ENCODE results near the gene MC4R.
"Not testable (repeated sequence)": the region's sequence is repeated elsewhere in the genome, so short reads cannot be mapped to it uniquely, and the experiment has no call there.

Gene MC4R

DNA sequence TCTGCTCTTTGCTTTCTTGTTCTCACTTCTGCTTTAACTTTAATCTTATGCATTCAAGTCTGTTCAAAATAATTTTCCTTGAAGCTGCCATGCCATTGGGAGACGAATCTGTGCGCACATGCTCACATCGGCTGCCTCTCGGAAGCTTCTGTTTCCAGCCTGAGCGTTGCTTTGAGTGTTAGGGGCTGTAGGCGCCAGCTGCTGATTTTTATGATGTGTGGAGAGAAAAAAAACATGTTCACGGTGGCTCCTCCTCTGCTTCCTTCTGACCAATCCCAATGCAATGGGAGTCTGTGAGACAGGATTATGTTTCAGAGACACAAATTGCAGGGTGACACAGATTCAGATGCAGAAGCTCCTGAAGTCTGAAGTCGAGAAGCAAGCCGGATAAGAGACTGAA lies at the start of gene MC4R:
Gene MC4R, minus strand, starts transcription at position 180 of the 400 bp plus-strand sequence. CDS start 426 bp downstream, outside the sequence.
- H3K27ac ChIP-seq (ENCODE audit: low read depth, low read length): no peak within 1 kb of the TSS
- H3K9me3 ChIP-seq (ENCODE audit: control insufficient read depth, insufficient read depth, low read depth, low read length): no peaks in the 10 kb centered on the region
- H3K27me3 ChIP-seq (ENCODE audit: control insufficient read depth, insufficient read depth, low read length): no peaks in the 10 kb centered on the region
- no peaks in the 10 kb centered on the region for H3K36me3 ChIP-seq (ENCODE audit: control insufficient read depth, insufficient read depth, low read length)
- no peak within 1 kb of the TSS for H3K9ac ChIP-seq (ENCODE audit: low read length)
- no peak within 1 kb of the TSS for H3K4me3 ChIP-seq (ENCODE audit: low read depth, low read length)
- H3K4me1 ChIP-seq (ENCODE audit: control insufficient read depth, insufficient read depth, low read length): peaks cover 7% of the 10 kb centered on the region

DNA sequence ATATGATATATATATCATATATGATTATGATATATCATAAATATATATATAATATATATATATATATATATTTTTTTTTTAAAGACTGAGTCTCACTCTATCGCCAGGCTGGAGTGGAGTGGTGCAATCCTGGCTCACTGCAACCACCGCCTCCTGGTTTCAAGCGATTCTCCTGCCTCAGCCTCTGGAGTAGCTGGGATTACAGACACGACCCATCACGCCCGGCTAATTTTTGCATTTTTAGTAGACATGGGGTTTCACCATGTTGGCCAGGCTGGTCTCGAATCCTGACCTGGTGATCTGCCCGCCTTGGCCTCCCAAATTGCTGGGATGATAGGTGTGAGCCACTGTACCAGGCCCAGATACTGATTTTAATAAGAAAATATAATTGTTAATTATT lies 49.7 kb upstream of the MC4R start:
- H3K9me3 ChIP-seq (ENCODE audit: control insufficient read depth, insufficient read depth, low read depth, low read length); H3K27me3 ChIP-seq (ENCODE audit: control insufficient read depth, insufficient read depth, low read length); H3K4me1 ChIP-seq (ENCODE audit: control insufficient read depth, insufficient read depth, low read length); H3K27ac ChIP-seq (ENCODE audit: low read depth, low read length); H3K36me3 ChIP-seq (ENCODE audit: control insufficient read depth, insufficient read depth, low read length); H3K4me3 ChIP-seq (ENCODE audit: low read depth, low read length); H3K9ac ChIP-seq (ENCODE audit: low read length): not testable (repeated sequence)

DNA sequence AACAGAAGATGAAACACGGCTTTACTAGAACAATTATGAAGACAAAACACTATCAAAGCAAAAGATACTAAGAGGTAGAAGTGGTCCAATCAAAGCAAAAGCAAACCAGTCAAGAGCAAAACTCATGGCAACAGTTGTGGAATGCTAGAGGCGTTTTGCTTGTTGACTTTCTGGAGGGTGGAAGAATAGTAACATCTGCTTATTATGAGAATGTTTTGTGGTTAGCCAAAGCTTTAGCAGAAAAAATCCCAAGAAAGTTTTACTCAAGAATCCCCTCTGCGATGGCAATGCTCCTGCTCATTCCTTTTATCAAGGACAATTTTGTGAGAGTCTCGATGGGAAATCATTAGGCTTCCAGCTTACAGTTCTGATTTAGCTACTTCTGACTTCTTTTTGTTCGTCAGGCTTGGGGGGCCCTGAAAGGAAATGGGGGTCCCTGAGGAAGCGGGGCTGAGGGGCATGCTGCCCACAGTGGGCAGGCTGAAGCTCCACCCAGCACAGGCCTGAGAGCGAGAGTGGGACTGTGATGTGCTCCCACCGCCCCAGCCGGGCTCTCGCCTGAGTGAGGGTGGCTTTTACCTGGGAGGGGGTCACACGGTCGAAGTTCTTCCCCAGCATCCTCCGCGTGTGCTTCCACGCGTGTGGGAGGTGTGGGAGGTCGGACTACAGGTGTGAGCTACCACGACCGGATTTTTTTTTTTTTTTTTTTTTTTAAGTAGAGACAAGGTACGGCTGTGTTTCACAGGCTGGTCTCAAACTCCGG lies 49.0 kb upstream of the MC4R start:
- H3K27me3 ChIP-seq (ENCODE audit: control insufficient read depth, insufficient read depth, low read length): no peaks in the 10 kb centered on the region
- H3K27ac ChIP-seq (ENCODE audit: low read depth, low read length): no peak overlapping the region
- no peaks in the 10 kb centered on the region for H3K9me3 ChIP-seq (ENCODE audit: control insufficient read depth, insufficient read depth, low read depth, low read length)
- no peak overlapping the region for H3K4me3 ChIP-seq (ENCODE audit: low read depth, low read length)
- H3K9ac ChIP-seq (ENCODE audit: low read length): no peak overlapping the region
- no peaks in the 10 kb centered on the region for H3K36me3 ChIP-seq (ENCODE audit: control insufficient read depth, insufficient read depth, low read length)
- no peaks in the 10 kb centered on the region for H3K4me1 ChIP-seq (ENCODE audit: control insufficient read depth, insufficient read depth, low read length)

DNA sequence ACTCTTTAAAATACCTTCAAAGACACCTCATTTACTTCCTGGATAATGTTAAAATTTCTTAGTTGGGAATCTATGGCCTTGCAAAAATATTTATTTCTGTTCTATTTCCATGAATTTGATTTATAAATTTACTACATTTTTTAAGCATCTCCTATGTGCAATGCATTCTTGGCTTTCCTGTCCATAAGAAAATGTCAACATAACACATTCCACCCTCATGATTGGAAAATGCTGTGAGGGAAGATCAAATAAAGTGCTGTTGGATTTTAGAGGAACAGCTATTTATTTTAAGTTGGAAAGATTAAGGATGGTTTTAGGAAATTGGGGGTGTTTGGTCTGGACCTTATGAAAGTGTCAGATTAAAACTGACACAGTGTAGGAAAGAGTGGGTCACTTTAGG lies 45.4 kb upstream of the MC4R start:
- H3K27ac ChIP-seq (ENCODE audit: low read depth, low read length): no peak overlapping the region
- H3K9me3 ChIP-seq (ENCODE audit: control insufficient read depth, insufficient read depth, low read depth, low read length): no peaks in the 10 kb centered on the region
- H3K4me1 ChIP-seq (ENCODE audit: control insufficient read depth, insufficient read depth, low read length): no peaks in the 10 kb centered on the region
- H3K36me3 ChIP-seq (ENCODE audit: control insufficient read depth, insufficient read depth, low read length): no peaks in the 10 kb centered on the region
- no peaks in the 10 kb centered on the region for H3K27me3 ChIP-seq (ENCODE audit: control insufficient read depth, insufficient read depth, low read length)
- no peak overlapping the region for H3K4me3 ChIP-seq (ENCODE audit: low read depth, low read length)
- H3K9ac ChIP-seq (ENCODE audit: low read length): no peak overlapping the region

DNA sequence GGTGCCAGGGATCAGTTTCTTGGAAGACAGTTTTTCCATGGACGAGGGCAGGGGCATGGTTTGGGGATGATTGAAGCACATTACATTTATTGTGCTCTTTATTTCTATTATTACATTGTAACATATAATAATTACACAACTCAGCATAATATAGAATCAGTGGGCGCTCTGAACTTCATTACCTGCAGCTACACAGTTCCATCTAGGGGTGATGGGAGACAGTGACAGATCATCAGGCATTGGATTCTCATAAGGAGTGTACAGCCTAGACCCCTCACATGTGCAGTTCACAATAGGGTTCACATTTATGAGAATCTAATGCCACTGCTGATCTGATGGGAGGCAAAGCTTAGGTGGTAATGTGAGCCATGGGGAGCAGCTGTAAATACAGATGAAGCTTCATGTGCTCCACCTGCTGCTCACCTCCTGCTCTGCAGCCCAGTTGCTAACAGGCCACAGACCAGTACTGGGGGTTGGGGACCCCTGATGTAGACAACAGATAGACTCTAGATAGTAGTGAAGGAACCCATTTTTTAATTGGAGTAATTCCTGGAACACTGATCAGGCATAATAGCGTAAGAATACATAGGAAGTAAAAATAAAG lies 41.5 kb upstream of the MC4R start:
- no peaks in the 10 kb centered on the region for H3K27me3 ChIP-seq (ENCODE audit: control insufficient read depth, insufficient read depth, low read length)
- no peak overlapping the region for H3K9ac ChIP-seq (ENCODE audit: low read length)
- H3K4me3 ChIP-seq (ENCODE audit: low read depth, low read length): no peak overlapping the region
- no peak overlapping the region for H3K27ac ChIP-seq (ENCODE audit: low read depth, low read length)
- H3K9me3 ChIP-seq (ENCODE audit: control insufficient read depth, insufficient read depth, low read depth, low read length): no peaks in the 10 kb centered on the region
- no peaks in the 10 kb centered on the region for H3K4me1 ChIP-seq (ENCODE audit: control insufficient read depth, insufficient read depth, low read length)
- H3K36me3 ChIP-seq (ENCODE audit: control insufficient read depth, insufficient read depth, low read length): no peaks in the 10 kb centered on the region

DNA sequence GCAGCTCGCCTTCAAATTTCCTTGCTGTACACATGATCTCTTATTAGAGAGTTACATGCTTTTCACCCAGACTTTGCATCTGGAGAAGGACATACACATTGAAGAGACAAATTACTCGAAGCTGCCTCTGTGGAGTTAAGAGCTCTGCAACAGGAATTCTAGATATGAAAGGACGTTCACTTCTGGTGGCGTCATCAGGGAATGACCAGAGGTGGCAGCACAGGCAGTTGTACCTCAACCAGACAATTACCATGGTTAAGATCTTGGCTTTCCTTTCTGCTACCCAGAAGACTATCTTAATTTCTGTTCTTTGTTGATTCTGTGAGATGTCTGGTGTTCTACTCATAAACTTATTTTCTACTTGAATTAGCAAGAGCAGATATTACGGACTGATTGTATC lies 39.1 kb upstream of the MC4R start:
- no peak overlapping the region for H3K4me3 ChIP-seq (ENCODE audit: low read depth, low read length)
- H3K36me3 ChIP-seq (ENCODE audit: control insufficient read depth, insufficient read depth, low read length): no peaks in the 10 kb centered on the region
- no peak overlapping the region for H3K27ac ChIP-seq (ENCODE audit: low read depth, low read length)

DNA sequence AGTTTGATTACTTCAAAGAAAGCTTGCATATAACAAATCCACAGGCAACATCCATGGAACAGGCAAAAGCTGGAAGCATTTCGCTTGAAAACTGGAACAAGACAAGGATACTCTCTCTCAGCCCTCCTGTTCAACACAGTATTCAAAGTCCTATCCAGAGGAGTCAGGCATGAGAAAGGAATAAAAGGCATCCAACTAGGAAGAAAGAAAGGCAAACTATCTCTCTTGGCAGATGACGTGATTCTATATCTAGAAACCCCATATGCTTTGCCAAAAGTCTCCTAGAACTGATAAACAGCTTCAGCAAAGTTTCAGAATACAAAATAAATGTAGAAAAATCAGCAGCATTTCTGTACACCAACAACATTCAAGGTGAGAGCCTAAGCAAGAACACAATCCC lies 34.1 kb upstream of the MC4R start:
- Histone ChIP-seq H3K9me3 (ENCODE audit: control insufficient read depth, insufficient read depth, low read depth, low read length) (no peaks in the 10 kb centered on the region), H3K4me3 (ENCODE audit: low read depth, low read length) (no peak overlapping the region), H3K9ac (ENCODE audit: low read length) (no peak overlapping the region), H3K36me3 (ENCODE audit: control insufficient read depth, insufficient read depth, low read length) (no peaks in the 10 kb centered on the region), H3K27ac (ENCODE audit: low read depth, low read length) (no peak overlapping the region), H3K4me1 (ENCODE audit: control insufficient read depth, insufficient read depth, low read length) (peaks cover 7% of the 10 kb centered on the region; the same call in 1 of the 2 replicates), H3K27me3 (ENCODE audit: control insufficient read depth, insufficient read depth, low read length) (no peaks in the 10 kb centered on the region)

More for the DNA sequence above, 39.1 kb upstream of the MC4R start:
- Histone ChIP-seq H3K27me3 (ENCODE audit: control insufficient read depth, insufficient read depth, low read length) (no peaks in the 10 kb centered on the region), H3K4me1 (ENCODE audit: control insufficient read depth, insufficient read depth, low read length) (peaks cover 4% of the 10 kb centered on the region; the same call in 1 of the 2 replicates), H3K9ac (ENCODE audit: low read length) (no peak overlapping the region), H3K9me3 (ENCODE audit: control insufficient read depth, insufficient read depth, low read depth, low read length) (no peaks in the 10 kb centered on the region)

DNA sequence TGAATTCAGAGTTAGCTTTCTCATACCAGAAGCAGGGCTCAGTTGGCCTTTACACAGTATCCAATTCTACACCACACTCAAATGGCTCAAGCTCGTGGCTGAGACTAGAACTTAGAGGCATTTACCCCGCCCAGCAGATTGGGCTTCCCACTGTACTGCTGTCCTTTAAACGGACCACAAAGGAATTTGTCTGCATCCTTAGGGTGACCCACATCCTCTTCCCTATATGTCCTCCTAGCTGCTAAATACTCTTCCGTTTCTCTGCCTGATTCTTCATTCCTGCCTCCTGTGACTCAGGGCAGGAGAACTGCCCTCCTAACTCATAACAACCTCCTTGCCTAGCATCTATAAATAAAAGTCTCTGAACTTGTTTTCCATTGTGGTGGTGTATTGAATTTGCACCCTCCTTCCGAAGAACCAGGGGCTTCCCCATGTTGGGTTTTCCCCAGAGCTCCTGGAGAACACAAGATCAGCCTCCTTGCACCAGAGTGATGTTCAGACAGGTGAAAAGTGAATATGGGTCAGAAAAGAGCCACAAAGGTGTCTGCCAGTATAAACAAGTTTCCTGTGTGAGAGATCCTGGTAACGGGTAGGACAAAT lies 32.0 kb upstream of the MC4R start:
- Histone ChIP-seq H3K9ac (ENCODE audit: low read length) (no peak overlapping the region), H3K9me3 (ENCODE audit: control insufficient read depth, insufficient read depth, low read depth, low read length) (no peaks in the 10 kb centered on the region), H3K4me3 (ENCODE audit: low read depth, low read length) (no peak overlapping the region), H3K27ac (ENCODE audit: low read depth, low read length) (no peak overlapping the region), H3K36me3 (ENCODE audit: control insufficient read depth, insufficient read depth, low read length) (no peaks in the 10 kb centered on the region), H3K27me3 (ENCODE audit: control insufficient read depth, insufficient read depth, low read length) (no peaks in the 10 kb centered on the region), H3K4me1 (ENCODE audit: control insufficient read depth, insufficient read depth, low read length) (peaks cover 7% of the 10 kb centered on the region; the same call in 1 of the 2 replicates)

DNA sequence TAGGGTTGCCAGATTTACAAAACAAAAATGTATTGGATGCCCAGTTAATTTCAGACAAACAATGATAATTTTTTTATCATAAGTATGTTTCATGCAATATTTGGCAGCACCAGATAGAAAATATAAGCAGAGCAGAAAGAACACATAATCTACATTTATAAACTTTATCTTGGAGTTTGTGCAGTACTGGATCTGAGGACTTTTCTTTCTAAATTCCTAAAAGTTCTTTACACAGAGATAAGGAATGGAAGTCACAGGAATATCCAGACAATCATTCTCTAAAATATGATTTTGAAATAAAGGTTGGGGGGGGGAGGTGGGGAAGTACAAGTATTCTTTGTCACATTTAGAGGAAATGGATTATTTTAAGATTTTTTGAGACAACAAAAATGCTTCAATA lies 28.8 kb upstream of the MC4R start:
- Histone ChIP-seq H3K27ac (ENCODE audit: low read depth, low read length) (no peak overlapping the region), H3K27me3 (ENCODE audit: control insufficient read depth, insufficient read depth, low read length) (no peaks in the 10 kb centered on the region), H3K36me3 (ENCODE audit: control insufficient read depth, insufficient read depth, low read length) (no peaks in the 10 kb centered on the region), H3K4me1 (ENCODE audit: control insufficient read depth, insufficient read depth, low read length) (no peaks in the 10 kb centered on the region; the same call in 1 of the 2 replicates), H3K9me3 (ENCODE audit: control insufficient read depth, insufficient read depth, low read depth, low read length) (no peaks in the 10 kb centered on the region), H3K9ac (ENCODE audit: low read length) (no peak overlapping the region), H3K4me3 (ENCODE audit: low read depth, low read length) (no peak overlapping the region)

DNA sequence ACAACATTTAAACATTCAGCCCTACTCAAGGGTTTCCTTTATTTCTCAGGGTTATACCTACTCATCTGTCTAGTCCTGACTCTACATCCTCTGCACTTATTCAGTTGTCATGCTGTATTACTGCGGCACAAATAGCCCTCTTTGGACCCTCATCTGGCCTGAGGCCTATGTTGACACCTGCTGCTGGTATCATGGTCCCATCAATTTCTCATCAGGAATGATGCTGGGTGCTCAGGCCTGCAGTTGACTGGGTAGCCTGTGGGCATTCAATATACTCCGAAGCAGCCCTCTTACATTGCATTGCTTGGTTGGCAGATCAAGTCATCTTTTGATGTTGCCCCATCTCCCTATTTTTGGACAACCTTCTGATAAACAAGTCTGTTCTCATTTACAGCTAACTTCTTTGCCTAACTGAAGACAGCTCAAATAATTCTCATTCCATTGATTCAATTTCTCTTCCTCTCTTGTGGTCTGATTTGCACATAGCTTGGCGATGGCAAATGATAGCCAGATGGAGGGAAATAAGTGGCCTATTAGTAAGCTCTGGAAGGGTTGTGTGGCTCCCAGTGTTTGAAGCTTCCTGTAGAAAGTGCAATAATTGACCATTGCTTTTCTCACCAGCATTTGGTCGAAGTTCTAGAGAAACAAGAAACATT lies 19.1 kb upstream of the MC4R start:
- Histone ChIP-seq H3K9me3 (ENCODE audit: control insufficient read depth, insufficient read depth, low read depth, low read length) (no peaks in the 10 kb centered on the region), H3K4me1 (ENCODE audit: control insufficient read depth, insufficient read depth, low read length) (no peaks in the 10 kb centered on the region), H3K36me3 (ENCODE audit: control insufficient read depth, insufficient read depth, low read length) (no peaks in the 10 kb centered on the region), H3K27ac (ENCODE audit: low read depth, low read length) (no peak overlapping the region), H3K4me3 (ENCODE audit: low read depth, low read length) (no peak overlapping the region), H3K9ac (ENCODE audit: low read length) (no peak overlapping the region), H3K27me3 (ENCODE audit: control insufficient read depth, insufficient read depth, low read length) (no peaks in the 10 kb centered on the region)

DNA sequence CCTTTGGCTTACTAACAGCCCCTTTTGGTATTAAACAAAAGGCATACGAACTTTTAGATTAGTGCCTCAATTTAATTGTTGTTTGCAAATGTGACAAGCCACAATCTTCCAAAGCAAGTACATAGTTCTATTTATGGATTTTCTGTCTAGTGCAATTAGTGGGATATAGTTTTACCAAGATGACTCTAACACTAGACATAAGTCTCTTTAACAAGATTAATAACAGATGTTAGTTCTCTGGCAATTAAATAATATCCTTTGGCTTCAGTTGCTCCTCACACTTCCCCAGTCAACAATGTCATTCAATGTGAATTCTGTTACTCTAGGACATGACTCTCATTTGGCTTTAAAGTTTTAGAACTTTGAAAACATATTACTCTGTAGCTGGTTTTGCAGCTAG lies 16.7 kb upstream of the MC4R start:
- H3K27me3 ChIP-seq (ENCODE audit: control insufficient read depth, insufficient read depth, low read length): no peaks in the 10 kb centered on the region
- no peaks in the 10 kb centered on the region for H3K4me1 ChIP-seq (ENCODE audit: control insufficient read depth, insufficient read depth, low read length)
- H3K9ac ChIP-seq (ENCODE audit: low read length): no peak overlapping the region
- H3K9me3 ChIP-seq (ENCODE audit: control insufficient read depth, insufficient read depth, low read depth, low read length): no peaks in the 10 kb centered on the region
- H3K4me3 ChIP-seq (ENCODE audit: low read depth, low read length): no peak overlapping the region
- no peak overlapping the region for H3K27ac ChIP-seq (ENCODE audit: low read depth, low read length)
- no peaks in the 10 kb centered on the region for H3K36me3 ChIP-seq (ENCODE audit: control insufficient read depth, insufficient read depth, low read length)
